LNCaP clone FGC (cell line): ENCODE data around the gene SIRT4.

Source experiments
- DNase-seq: peaks from one replicate; pipeline ENCODE4 v3.0.0-alpha.2; 2011; ENCODE audit warnings: low read depth
- H3K4me3 ChIP-seq: 2 replicates; pipeline ENCODE4 v1.5.1; 2011; ENCODE audit warnings: mild to moderate bottlenecking, low read depth, low read length, control low read depth
- TF ChIP-seq, protein P1 (sequence below): IDR thresholded peaks from 2 replicates; pipeline ENCODE4 v1.5.1; 2012; ENCODE audit warnings: mild to moderate bottlenecking; ENCODE audit not compliant: control insufficient read depth, insufficient read depth; ENCODE audit errors: extremely low read depth

Gene SIRT4

DNA sequence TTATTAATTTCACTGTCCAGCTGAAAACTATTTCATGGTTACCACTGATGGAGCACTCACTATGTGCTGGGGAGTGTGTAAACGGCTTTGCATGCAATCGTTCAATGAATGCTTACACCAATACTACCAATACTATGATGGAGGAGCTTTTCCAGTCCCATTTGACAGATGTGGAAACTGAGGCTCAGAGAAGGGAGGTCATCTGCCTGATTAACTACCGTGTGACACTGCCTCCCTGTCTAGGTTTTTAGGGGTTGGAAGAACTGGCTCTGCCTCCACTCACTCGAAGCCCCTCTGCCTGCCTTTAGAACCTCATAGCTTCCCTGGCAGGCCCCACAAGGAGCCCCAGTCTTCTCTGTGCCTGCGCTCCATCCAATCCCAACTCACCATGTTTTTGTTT is 55.0 kb downstream of the SIRT4 start:
- no peak overlapping the region for H3K4me3 ChIP-seq
- TF ChIP-seq, protein P1, sequence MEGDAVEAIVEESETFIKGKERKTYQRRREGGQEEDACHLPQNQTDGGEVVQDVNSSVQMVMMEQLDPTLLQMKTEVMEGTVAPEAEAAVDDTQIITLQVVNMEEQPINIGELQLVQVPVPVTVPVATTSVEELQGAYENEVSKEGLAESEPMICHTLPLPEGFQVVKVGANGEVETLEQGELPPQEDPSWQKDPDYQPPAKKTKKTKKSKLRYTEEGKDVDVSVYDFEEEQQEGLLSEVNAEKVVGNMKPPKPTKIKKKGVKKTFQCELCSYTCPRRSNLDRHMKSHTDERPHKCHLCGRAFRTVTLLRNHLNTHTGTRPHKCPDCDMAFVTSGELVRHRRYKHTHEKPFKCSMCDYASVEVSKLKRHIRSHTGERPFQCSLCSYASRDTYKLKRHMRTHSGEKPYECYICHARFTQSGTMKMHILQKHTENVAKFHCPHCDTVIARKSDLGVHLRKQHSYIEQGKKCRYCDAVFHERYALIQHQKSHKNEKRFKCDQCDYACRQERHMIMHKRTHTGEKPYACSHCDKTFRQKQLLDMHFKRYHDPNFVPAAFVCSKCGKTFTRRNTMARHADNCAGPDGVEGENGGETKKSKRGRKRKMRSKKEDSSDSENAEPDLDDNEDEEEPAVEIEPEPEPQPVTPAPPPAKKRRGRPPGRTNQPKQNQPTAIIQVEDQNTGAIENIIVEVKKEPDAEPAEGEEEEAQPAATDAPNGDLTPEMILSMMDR = no peak
- no peak for DNase-seq

DNA sequence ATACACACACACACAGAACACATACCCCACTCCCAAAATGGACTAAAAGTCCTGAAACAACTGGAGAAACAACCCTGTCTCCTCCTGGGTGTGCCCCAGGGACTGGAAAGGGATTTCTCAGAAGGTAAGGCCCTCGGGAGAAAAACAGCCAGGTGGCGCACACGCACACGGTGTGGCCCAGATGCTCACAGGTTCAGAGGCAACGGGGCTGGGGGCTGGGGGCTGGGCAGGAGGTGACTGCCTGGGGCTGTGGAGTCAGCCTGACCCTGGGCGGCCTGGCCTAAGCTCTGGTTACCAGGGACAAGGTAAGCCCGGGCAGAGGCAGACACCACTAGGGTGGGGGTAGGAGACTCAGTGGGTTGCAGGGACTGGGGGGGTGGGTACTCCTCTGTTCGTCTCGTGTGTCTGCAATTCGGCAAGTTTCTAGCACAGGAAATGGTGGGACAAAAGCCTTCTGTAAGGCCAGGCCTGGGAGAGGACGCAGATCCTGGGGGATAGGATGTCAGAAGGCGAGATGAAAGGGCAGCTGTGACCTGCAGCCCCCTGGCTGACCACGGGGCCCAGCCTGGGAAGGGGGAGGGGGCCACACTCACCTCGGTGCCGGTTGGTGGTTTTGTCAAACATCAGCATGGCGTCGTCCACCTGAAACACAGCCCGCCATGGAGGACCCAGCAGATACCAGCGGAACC is 56.4 kb downstream of the SIRT4 start:
- DNase-seq = no peak
- no peak overlapping the region for H3K4me3 ChIP-seq
- TF ChIP-seq, protein P1 = no peak

DNA sequence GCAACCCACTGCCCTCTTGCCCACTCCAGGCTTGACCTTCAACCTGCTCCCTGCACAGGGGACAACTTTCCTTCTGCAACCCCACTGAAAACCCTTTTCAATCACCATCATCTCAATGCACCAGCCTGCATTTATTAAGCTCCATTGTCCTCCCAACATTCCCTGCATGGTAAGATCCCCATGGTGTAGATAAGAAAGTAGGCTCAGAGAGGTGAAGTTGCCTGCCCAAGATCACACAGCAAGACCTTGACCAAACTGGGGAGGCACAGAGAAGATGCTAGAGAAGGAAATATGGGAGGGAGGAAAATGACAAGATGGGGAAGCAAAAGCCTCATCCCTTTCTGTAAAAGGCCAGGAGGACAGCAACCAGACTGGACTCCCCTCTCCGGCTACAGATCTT is 57.0 kb downstream of the SIRT4 start:
- no peak overlapping the region for H3K4me3 ChIP-seq
- no peak for DNase-seq
- TF ChIP-seq, protein P1 = no peak

DNA sequence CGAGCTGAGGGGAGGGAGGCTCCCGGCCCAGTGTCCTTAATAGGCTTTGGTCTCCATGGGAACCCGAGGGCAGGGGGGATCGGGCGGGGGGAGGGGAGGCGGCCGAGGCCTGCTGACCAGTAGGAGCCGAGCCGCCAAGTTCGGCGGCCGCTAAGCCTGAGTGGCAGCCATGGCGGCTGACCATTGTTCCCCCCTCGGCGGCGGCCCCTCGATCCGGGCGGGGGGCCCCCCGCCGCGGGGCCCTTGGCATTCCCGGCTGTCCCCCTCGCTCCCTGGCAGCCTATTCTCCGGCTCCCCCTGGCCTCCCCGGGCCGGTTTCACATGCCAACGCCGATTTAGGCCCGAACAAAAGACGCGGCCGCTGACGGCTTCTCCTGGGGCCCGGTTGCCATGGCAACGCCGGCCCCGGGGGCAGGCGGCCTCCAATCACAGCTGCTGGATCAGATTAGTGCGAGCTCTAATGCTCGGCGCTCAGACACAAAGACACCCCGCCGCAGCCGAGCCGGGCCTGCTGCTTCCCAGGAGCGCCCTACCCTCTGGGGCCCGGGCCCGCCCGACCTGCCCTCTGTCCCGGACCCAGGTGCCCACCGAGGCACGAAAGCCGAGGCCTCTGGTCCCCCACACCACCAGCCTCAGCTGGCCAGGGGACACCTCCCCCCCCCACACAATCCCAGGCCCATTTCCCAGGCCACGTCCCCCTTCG is 59.5 kb downstream of the SIRT4 start:
- H3K4me3 ChIP-seq = no peak overlapping the region
- TF ChIP-seq, protein P1 = no peak
- no peak for DNase-seq
